Subcutaneous adipose tissue (tissue), 4 donors: Measurements from ENCODE around the gene IGSF23. TPM values are rescaled to one million over a fixed set of nuclear protein-coding genes. Genes with fewer than 3 reads are reported as not detected.

Source experiments
- CTCF ChIP-seq: fragments of 450-650 bp; IDR thresholded peaks from one replicate; pipeline ENCODE4 v1.5.1; 2016; ENCODE audit warnings: low read depth, mild to moderate bottlenecking, control low read depth, antibody characterized with exemption, moderate library complexity
- total RNA-seq, 4 donors: library from RNA; depleted of rRNA; stranded (reverse); fragments of >200 nt; gene quantifications; one replicate each; pipeline ENCODE4 v1.1.0, GENCODE V29; 2016

Gene IGSF23
- total RNA-seq, 4 donors from 2014 or later, result not detected

- TF ChIP-seq CTCF, result no peak
These were observed 33.5 kb upstream of the IGSF23 start for GRCh38 chr19:44579663-44580365.

GRCh38 chr19:44580366-44580895 lies 32.9 kb upstream of the IGSF23 start:
- TF ChIP-seq CTCF, result no peak

- no peak for TF ChIP-seq CTCF
These were observed 32.1 kb upstream of the IGSF23 start for GRCh38 chr19:44581288-44581687.

- no peak for TF ChIP-seq CTCF
These were observed 30.6 kb upstream of the IGSF23 start for GRCh38 chr19:44582581-44583265.

GRCh38 chr19:44585371-44586133 lies 27.8 kb upstream of the IGSF23 start:
- no peak for TF ChIP-seq CTCF

- TF ChIP-seq CTCF, result no peak
These were observed 25.2 kb upstream of the IGSF23 start for GRCh38 chr19:44587963-44588770.
